HK-2 (cell line): ENCODE results near the gene MINAR2.

ENCODE experiments used
- DNase-seq: peaks from one replicate; pipeline ENCODE4 v3.0.0-alpha.2; 2018; ENCODE audit not compliant: unreplicated experiment

Gene MINAR2, protein sequence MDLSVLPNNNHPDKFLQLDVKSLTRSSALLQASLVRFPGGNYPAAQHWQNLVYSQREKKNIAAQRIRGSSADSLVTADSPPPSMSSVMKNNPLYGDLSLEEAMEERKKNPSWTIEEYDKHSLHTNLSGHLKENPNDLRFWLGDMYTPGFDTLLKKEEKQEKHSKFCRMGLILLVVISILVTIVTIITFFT

DNA sequence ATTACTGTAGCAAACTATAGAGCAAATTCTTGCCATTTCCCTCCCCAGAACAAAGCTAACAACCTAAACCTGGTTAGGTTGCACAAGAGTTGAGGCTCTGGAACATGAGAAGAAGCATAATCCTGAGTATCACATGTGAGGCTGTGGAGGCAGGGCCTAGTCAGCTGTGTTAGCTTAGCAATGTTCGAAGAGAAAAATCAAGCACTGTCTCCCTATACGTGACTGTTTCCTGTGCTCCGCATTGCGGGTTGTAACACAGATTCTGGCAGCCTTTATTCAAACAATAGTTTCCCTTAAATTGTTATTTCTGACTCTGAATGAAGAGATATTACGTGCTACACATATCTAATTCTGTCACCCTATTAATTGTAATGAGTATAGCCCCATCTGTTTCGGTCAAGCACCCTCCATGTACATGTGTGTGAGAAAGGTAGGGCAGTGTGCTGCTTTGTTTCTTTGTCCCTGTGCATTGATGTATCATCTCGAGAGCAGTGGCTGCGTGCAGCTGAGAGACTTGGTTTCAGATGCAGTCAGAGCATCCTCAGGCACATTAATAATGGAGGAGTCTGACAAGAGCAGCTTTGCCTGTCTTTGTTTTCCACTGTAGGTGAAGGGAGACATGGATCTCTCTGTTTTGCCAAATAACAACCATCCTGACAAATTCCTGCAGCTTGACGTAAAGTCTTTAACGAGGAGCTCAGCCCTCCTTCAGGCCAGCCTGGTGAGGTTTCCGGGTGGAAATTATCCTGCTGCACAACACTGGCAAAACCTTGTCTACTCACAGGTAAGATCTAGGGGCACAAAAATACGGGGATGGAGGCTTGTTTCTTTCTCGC lies at the start of gene MINAR2:
Gene MINAR2, plus strand, starts transcription at position 523 of the 836 bp plus-strand sequence. Its CDS starts 97 bp downstream, at position 620.
- DNase-seq, result no peak

DNA sequence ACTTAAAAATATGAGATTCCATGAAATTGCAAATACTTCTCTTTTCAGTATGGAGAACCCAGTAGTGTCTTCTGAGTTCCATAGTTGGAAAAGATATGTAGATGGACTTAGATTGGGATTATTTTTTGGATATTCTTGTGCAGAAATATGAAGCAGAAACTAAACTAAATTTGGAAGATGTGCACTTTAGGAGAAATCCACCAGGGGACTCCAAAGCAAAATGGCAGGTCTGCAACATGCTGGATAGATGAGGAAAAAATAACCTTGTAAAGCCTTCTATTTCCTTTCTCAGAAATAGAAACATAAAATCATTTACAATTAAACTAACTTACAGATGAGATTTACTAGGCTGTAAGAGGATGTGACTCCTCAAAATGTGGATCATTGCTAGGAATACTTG lies 49.2 kb upstream of the MINAR2 start:
- DNase-seq, result no peak

DNA sequence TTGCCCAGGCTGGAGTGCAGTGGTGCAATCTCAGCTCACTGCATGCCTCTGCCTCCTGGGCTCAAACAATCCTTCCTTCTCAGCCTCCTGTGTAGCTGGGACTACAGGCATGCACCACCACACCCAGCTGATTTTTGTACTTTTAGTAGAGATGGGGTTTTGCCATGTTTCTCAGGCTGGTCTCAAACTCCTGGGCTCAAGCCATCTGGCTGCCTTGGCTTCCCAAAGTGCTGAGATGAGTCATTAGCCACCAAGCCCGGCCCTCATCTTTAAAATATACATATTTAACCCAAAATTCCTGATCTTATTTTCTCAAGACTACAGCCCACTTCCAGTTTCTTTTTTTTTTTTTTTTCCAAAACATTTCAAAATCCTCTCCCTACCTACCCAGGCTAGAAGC lies 31.7 kb upstream of the MINAR2 start:
- no peak for DNase-seq

DNA sequence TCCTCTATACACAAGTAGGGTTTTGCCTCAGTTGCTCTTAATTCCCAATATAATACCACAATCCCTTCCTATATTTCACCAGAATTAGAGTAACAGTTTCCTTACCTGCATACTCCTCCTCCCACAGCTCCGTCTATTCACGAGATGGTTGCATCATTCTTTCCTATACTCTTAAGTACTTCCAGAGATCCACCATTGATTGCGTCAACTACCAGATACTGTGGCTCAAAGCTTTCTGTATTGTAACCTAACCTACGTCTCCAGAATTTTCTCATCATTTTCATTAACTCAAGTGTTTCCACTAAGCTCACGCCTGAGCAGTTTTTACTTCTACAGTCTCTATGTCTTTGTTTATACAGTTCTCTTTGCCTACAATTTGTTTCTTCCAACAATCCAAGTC lies 31.2 kb upstream of the MINAR2 start:
- DNase-seq, result no peak

DNA sequence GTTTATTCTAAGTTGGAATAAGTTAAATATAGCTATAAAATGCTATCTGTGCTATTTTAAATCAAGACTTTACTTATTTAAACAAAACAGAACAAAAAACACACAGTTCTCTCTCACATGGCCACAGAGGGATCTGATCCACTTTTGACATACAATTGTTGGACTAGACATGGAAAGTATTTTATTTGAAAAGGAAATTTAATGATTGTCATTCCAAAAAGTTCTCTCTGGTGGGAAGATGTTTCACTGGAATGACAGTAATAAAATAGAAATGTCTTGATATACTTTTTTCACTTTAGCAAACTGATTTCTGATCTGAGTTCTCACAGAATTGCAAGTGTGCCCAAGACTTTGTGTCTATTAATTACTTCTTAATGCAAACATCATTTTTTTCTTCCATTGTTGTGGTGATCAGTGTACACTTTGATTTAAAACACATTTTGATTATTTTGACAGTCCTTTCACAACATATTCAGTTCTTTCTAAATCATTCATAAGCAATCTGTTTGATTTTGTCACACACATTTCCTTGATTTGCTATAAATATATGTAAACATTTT lies 30.1 kb upstream of the MINAR2 start:
- DNase-seq, result no peak

DNA sequence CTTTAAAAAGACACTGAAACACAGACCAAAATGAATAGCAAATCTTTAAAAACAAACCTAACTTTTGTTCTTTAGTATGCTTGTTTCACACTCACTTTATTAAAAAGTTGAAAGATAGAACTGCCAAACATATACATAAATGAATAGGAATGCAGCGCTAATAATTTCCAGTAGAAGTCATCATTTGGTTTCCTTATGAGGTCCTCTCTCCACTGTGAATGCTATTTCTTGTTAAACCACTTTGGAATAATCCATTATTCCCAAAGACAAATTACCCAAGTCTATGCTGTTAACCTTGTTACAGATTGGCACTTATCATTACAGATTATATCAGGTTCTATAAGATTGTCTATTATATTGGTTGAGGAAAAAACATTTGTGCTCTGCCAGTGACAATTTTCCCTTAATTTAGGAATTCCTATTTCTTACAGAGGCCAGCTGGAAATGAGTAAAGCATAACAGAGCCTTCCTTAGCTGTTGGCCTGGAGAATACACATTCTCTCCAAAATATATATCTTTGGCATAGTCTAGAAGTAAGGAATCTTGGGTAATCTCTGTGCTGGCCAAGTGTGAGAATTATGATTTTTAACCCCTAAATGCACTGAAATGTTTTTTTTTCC lies 29.3 kb upstream of the MINAR2 start:
- no peak for DNase-seq

DNA sequence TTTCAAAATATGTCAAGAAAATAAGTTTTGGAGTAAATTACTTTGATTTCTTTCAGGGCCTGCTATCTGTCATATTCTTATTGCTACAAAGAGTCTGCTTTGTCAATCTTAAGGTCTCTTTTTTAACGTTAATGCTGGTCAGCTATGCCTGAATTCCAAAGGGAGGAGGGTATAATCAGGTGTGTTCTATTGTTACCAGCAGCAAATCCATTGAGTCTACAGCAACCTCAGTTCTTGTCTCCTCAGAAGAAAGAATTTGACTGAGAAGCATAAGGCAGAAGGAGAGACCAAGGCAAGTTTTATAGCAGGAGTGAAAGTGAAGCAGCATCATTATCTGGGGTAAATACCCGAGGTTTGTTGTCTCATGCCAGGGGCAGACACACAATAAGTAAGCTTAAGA lies 23.7 kb upstream of the MINAR2 start:
- DNase-seq, result no peak

DNA sequence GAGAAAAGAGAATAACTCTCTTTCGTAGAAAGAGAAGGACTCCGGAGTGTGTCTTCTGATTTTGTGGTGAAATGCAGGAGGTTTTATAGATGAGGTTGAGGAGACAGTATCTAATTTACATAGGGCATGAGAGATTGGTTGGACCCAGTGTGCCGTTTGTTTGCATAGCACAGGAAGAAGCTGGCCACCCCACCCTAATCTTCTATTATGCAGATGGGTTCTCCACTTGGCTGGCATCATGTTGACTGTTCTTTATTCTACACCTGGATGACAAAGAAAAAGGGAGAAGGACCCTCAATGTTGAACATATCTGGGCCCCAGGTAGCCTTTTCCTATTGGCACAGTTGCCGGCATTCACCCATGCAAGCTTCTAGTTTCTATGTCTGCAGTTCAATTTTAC lies 23.2 kb upstream of the MINAR2 start:
- DNase-seq, result no peak

DNA sequence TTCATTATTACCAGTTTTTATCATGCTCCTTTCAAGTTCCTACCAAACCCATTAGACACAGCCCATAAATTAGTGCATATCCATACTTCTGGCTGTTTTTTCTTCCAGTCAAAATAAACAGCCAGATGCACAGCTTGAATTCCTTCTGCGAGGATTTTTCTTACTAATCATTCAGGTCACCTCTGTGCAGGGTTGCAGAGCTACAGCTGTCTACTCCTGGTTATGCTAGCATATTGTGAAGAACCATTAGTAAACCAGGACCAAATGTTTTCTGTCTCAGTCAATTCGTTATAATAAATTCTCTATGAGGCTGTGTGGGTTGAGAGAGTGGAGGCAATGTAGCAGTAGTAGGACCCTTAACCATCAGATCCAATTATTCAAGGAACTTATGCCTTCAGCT lies 8.1 kb upstream of the MINAR2 start:
- no peak for DNase-seq

DNA sequence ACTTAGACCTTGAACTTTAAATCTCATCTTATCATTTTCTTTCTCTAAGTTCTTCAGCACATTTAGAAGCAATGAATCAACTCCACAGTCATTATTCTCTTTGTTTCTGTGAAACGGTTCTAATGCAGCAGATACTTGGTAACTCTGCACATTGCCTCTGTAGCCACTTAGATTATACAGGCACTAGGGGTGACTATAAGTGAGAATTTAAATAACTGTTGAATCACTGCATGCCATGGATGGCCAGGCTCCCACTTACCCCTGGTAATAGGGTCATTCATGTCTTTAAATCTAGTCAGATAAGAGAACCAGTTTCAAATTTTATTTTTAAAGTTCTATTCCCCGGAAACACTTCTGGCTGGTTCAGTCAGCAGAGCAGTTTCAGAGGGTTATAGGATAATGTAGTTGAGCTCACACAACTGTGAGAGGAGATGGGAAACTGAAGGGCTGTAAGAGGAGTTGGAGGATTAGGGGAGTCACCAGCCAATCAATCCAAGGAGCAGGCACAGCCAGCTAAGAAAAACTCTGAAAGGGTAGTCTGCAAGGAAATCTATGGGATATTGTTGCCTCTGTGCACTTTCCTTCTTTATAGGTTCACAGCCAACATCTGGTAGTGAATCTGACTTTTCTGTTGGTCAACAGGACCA lies 4.2 kb upstream of the MINAR2 start:
- DNase-seq, result no peak

DNA sequence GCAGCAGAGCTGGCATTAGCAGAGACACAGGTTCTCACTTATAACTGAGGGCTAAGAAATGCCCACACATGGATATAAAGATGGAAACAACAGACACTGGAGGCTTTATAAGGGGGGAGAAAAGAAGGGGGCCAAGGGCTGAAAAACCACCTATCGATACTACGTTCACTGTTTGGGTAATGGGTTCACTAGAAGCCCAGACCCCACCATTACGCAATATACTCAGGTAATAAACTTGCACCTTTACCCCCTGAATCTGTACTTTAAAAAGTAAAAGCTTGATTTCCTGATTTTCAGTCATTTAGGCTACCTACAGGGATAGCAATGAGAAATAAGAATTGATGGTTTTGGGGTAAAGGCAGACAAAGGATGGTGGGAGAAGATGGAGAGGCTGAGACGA lies 1.9 kb upstream of the MINAR2 start:
- DNase-seq, result no peak

DNA sequence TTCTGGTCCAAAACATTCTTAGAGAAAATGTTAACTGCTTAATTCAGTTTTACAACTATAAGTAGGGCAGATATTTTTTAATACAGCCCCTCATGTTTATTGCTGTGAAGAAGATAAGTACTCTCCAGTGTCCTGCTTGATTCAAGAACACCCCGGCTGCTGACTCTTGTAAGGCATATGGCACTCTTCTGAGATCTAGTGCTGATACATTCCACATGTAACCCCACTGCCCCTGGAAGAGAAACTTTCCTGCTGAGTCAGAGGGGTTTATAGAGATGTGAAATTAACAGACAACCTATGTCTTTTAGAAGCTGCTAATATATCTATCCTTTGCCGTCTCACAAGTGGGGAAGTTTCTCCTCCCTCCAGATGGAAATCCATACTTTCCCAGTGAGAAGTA lies 1.0 kb upstream of the MINAR2 start:
- DNase-seq, result no peak

DNA sequence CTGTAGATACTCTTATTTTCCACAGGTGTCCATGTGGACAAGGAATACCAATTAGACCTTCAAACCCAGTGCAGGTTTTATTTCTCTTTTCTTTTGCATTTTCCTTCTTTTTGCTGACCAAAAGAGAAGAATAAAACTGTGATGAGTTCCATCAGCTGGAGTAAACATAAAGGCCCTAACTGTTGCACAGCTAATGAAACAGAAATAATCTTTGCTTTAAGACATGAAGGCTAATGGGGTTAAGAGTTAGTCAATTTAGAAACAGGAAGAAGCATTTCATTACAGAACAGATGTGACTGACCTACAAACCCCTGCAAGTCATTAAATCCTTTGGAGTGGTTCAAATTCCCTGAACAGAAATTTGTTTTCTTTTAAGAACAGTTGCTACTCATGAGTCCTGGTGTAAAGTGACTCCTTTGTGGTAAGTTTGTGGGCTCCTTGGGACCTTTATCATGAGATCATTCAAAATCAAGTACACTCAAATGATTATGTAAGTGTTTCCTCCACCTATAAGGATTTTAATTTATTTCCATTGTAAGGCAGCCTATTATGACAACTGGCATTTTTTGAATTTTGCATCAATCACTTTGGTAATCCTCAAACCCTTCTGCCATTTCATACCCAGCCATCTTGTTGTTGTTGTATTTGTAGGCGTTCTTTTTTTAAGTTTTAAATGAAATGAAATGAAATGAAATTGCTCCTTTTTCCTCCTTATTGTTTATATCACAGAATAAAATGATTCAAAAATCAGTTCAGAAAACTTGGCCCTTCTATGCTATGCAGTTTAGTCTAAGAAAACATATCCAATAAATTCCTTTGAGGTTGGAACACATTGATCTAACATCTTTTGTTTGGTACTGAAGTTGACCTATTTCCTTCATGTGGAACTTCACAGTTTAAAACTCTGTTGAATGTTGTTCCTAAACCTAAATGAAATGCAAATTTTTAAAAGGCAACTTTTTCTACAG lies 1.3 kb downstream of the MINAR2 start:
- no peak for DNase-seq

DNA sequence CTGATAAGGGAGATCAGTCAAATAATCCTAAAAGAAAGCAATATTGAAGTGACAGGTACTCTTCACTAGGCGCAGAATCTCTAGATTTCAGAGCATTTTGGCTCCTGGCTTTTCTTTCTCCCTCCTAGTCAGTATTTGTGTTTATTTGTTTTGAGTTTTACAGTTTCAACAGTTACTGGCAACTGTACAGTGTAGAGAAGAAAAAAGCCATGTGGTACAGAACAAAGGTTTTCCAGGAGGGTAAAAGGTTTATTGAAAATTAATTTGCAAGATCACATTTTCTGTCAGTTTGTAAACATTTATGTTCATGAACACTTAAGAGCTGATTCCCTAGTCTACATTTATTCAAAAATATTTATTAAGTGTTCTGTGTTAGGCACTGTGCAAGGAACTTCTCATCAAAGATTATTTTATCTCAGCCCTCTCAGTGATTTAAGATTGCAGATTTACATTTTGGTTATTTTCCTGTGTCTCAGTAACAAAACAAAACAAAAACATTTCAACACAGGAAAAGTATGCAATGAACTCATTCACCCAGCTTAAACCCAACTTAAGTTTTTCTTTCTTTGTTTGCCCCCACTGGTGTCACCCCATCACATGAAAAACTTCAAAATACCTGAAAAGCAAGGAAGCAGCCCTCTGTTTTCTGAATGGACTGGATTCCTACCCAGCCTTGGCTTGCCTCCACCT lies 12.9 kb downstream of the MINAR2 start:
- no peak for DNase-seq

DNA sequence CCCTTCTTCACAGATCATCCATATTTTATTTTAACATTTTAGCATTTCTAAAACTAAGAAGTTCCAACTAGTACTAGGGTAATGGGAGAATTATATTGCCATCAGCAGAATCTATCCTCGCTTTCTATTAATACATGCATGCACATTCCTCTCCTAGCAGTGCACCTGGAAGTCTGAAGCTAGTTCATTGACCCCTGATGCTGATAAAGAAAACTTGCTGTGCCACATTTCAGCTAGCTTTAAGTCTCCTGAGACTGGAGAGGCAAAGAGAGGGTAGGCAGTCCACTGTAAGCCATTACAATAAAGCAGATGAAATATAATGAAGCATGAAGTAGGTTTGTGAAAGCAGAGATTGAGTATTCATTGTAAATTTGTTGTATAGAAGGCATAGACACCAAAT lies 15.8 kb downstream of the MINAR2 start:
- DNase-seq, result no peak

DNA sequence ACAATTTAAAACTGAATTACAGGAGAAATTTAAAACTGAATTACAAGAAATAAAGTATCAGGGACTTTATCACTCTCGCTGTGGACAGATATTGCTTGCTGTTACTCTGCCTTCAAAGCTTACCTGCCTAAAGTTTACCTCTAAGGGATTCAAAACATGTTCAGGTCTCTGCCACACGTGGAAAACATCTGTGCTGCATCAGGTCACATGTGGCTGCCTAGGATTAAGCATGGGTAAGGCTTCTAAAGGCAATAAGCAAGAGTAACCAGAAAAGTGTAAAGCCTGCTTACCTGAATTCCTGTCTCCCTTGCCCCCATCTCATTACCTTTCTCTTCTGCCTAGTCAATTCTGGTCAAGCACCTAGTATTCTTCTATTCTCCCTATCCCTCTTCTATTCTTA lies 18.9 kb downstream of the MINAR2 start:
- DNase-seq, result no peak

DNA sequence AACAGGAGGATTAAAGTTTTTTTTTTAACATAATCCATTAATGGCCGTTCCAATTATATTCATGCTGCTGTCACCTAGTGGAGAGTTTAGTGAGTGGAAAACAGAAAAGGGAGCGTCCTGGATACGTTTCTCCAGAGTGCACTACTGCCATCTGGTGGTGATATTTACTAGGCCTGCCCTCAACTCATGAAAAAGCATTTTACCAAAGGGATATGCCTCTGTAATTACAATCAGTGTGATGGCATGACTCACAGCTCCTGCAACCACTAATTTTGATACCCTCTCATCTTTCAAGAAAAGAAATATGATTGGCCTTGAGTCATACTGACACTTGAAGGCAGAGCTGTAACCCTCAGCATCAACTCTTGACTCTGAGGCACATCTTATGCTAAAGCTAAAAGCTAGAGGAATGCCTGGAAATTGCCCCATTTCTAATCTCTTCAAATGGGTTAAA lies 20.1 kb downstream of the MINAR2 start:
- peak; percentile 56 for DNase-seq

DNA sequence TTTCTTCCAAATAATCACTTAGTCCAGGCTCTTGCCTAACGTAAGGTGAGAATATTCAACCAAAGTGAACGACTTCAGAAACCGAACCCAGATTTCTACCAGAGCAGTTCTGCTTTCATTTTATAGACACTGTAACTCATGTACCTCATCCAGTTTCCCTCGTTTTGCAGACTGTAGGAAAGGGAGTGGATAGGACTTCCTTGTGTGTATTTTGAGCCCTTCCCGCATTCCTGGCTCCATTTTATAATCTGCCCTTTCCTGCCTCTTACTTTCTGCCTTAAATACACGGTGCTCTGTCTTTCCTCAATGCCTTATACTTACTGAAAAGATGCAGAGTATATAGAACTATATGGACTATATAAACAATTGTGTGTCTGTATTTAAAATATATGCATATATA lies 20.8 kb downstream of the MINAR2 start:
- DNase-seq, result no peak

DNA sequence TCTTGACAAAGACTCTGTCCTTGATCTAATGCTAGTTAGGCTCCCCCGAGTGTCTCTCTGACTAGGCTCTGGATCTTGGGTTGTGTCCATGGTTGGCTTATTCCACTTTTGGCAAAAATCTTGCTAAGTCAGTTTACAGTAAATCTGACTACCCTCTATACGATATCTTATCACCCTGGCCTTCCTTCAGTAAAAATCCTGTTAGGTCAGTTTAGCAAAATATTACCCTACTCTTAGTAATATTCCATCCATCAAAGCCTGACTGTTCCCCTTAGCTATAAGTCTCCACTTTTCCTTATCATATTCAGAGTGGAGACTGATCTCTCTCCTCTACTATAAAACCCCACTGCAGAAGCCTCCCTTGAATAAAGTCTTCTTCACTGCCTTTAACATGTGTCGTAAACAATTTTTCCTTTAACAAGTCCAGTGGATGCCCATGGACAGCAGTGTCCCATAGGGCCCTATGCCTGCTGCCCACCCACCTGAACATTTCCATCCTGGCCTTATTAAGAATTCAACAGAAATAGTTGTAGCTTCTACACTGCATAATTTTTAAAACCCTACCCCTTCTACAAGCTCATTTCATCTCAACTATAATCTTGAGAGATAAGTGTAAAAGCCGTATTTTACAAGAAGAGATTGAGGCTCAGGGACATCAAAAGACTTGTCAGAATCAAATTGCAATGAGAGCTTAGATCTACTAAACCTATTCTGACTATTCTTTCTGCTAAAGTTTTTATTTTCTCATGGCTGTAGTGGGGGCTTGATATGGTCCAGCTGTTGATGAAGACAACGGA lies 22.3 kb downstream of the MINAR2 start:
- no peak for DNase-seq
